Fibroblast of mammary gland (primary cell): ENCODE data around the gene RASGRP2.

Experiments used
- DNase-seq: peaks from one replicate; pipeline ENCODE4 v3.0.0-alpha.2; 2010; ENCODE audit warnings: low read depth
- H3K4me3 ChIP-seq: 2 replicates; pipeline ENCODE4 v1.5.1; 2011; ENCODE audit warnings: low read depth, mild to moderate bottlenecking, low read length, moderate library complexity; ENCODE audit not compliant: control insufficient read depth
- TF ChIP-seq, protein P1 (sequence below): conservative IDR thresholded peaks from 2 replicates; pipeline ENCODE4 v1.5.1; 2011; ENCODE audit warnings: low read depth, low read length, inconsistent platforms; ENCODE audit not compliant: control insufficient read depth, insufficient read depth

RASGRP2 gene

DNA sequence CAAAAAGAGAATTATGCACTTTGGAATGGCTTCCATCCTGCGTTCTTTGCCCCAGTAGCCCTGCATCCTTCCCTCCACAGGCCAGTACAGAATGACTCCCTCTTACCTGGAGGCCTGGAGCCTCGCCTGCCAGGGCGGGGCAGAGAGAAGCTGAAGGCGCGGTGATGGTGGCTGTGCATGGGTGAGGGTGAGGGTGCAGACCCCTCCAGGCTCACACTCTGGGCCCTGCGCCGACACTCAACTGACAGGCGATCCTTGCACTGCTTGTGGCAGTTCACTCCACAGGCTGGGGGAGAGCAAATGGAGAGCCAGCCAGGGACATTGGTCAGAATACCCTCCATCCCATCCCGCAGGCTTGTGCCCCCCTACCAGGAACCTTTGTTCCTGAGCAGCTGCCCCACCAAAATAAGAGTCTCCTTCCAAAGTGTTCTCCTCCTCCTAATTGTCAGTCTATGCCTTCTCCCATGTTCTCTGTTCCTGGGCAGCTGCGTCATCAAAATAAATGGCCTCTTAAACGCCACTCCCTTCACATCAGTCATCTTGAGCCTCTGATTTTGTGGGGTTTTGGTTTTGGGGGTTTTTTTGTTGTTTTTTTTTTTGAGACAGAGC lies 15.1 kb downstream of the RASGRP2 start:
- TF ChIP-seq, protein P1, sequence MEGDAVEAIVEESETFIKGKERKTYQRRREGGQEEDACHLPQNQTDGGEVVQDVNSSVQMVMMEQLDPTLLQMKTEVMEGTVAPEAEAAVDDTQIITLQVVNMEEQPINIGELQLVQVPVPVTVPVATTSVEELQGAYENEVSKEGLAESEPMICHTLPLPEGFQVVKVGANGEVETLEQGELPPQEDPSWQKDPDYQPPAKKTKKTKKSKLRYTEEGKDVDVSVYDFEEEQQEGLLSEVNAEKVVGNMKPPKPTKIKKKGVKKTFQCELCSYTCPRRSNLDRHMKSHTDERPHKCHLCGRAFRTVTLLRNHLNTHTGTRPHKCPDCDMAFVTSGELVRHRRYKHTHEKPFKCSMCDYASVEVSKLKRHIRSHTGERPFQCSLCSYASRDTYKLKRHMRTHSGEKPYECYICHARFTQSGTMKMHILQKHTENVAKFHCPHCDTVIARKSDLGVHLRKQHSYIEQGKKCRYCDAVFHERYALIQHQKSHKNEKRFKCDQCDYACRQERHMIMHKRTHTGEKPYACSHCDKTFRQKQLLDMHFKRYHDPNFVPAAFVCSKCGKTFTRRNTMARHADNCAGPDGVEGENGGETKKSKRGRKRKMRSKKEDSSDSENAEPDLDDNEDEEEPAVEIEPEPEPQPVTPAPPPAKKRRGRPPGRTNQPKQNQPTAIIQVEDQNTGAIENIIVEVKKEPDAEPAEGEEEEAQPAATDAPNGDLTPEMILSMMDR, result no peak
- no peak for DNase-seq
- H3K4me3 ChIP-seq, result no peak overlapping the region

DNA sequence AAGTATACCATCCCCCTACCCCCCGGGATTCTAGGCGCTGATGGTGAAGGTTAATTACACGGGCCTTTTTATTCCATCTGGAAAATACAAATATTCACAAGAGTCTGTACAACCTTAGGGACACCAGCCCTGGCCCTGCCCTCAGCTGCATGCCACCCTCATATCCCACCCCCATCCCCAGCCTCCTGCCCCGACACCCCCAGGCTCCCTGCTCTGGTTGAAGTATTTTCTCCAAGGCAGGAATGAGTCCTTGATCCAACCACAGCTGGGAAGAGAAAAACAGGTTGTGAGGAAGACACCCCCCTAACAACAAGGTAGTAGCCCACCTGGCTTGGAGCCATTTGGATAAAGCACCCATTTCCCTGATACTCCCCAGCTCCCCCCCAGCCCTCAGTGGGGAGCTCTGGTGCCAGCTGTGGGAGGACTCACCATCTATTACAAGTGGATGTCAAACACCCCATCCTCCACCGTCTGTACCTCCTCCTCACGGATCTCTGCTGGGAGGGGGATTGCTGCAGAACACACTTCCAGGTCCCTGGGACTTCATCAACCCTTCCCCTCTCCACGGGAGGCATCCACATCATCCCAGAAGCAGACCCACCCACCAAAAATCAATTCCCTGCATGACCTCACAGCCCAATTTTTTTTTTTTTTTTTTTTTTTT lies 16.9 kb downstream of the RASGRP2 start:
- TF ChIP-seq, protein P1, result no peak
- no peak overlapping the region for H3K4me3 ChIP-seq
- DNase-seq, result no peak

- TF ChIP-seq, protein P1, result no peak
- DNase-seq, result no peak
- no peak overlapping the region for H3K4me3 ChIP-seq
Observed at GRCh38 chr11:64726211-64726641, 17.7 kb downstream of the RASGRP2 start.

DNA sequence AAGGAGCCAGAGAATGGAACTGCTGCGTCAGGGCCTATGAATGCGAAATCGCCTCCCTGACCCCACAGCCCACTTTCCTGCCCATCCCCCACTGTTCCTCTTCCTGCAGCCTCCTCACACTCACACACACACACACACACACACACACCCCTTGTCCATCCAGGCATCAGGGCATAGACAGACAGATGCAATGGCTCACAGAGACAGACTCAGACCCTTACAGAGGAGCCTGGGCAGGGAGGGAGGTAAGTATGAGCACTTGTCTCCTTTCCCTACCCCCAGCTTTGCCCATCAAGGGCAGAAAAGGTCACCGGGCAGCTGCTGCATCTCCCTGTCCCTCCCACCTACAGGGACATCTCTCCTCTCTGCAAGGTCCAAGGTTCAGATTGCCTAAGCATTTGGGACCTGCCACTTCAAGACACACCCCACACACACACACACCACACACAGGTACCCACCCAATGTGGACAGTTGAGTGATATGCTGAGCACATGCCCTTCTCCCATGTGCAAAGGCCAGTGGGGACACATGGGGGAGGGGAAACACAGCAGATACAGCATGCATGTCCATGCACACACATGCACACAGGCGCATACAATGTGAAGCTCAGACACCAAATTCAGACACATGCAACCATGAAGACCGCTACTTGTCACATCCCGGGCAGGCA lies 18.9 kb downstream of the RASGRP2 start:
- no peak overlapping the region for H3K4me3 ChIP-seq
- no peak for DNase-seq
- TF ChIP-seq, protein P1, result no peak

DNA sequence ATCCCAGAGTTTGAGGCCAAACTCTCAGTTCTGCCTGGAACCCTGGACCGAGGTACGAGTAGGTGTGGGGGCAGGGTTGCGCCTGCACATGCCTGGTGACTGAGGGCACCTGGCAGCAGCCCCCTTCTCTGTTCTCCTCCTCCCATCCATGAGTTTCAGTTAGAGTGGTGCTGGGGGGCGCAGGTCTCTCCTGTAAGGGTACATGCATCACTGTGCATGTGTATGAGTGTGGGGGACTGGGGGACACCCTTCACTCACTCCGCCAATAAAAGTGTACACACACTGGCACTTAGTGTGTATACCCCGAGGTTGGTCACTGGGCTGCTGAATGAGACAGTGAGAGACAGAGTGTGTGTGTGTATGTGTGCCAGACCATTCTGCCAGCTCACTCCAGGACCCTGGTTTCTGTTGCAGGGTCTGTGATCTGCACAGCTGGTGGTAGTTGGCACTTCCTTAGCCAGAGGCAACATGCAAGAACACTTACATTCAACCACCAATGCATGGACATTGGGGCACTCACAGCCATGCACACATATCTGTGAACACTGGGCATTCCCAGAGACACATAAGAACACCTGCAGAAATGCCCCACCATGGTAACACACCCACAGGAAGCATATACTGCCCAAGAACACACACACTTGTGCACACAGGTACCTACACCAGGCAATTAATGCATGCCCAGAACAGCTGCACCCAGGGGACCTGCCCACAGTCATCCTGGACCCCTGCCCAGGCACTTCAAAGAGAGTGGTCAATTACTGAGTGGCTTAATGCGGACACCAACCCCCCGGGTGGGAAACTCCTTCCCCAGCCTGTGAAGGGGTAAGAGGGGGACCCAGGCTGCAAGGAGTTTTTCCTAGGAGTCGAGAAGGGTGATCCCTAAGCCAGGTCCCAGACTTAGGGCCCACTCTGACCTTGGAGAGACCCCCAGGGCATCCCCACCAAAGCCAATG lies 19.8 kb downstream of the RASGRP2 start:
- TF ChIP-seq, protein P1, result no peak
- DNase-seq, result no peak
- H3K4me3 ChIP-seq, result no peak overlapping the region
